ENCODE data around the gene STIMATE.

- peak in 4 of 5 experiments; percentile 29 to 39 (median 34) for TF ChIP-seq CTCF (IDR thresholded peaks at IDR 0.05)
- TF ChIP-seq POLR2A (IDR thresholded peaks at IDR 0.05), result no peak
- no peak for TF ChIP-seq EP300 (IDR thresholded peaks at IDR 0.05; ENCODE audit: low read depth)
Observed at GRCh38 chr3:52820736-52821135, 76.6 kb downstream of the STIMATE start.
